ENCODE results near the gene MAP3K13. TPM values are rescaled to one million over a fixed set of nuclear protein-coding genes. Genes with fewer than 3 reads are reported as not detected.
"Not testable (repeated sequence)": the region's sequence is repeated elsewhere in the genome, so short reads cannot be mapped to it uniquely, and the experiment has no call there.

MAP3K13 gene
- total RNA-seq, 1 experiment from 2014 or later: 47.7 TPM

DNA sequence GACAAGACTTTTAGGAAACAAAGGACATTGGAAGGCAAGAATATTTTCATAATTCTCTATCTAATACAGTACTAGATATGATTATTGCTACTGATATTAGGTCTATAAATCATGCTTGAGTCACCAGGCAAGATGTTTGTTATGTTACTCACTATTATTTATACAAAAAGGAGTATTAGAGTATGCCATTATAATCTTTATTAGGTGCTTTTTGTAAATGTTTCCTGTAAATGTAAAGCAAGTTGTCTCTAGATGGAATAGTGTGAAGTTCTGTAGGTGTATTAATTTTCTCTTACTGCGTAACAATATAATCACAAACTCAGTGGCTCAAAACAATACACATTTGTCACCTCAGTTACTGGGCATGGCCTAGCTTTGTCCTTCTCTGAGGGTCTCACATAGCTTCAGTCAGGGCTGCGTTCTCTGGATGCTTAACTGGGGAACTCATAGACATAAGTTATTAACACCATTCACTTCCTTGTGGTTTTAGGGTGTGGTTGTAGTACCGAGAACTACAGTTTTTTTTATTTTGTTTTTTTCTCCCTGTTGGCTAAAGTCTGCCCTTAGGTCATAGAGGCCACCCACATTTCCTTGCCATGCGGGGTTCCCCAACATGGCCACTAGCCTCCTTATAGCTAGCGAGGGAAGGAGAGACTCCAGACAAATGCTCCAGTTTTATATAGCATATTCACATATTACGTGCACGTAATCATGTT lies 20.3 kb upstream of the MAP3K13 start:
- no peak for DNase-seq (ENCODE audit: low spot score)

DNA sequence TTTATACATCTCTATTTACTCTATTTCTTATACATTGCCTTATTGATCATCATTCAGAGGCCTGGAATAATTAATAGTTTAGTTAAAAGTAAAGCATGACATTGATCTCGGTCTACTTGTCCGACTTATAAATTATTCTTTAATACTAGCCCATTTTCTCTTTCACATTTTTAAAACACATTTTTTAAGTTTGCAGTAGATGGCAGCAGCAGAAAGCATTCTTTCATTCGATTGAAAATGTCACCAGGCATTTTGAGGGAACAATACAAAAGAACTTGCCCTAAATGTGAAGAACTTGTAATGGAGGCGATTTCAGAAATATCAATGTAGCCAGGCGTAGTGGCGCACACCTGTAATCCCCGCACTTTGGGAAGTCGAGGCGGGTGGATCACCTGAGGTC lies 15.5 kb upstream of the MAP3K13 start:
- DNase-seq (ENCODE audit: low spot score): no peak

DNA sequence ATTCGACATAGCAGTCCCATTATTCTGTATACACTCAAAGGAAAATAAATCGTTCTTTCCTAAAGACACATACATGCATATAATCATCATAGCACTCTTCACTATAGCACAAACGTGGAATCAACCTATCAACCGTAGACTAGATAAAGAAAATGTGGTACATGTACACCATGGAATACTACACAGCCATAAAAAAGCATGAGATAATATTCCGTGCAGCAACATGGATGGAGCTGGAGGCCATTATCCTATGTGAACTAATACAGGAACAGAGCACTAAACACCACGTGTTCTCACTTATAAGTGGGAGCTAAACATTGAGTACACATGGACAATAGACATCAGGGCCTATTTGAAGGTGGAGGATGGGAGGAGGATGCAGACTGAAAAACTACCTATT lies 12.1 kb upstream of the MAP3K13 start:
- no peak for DNase-seq (ENCODE audit: low spot score)

DNA sequence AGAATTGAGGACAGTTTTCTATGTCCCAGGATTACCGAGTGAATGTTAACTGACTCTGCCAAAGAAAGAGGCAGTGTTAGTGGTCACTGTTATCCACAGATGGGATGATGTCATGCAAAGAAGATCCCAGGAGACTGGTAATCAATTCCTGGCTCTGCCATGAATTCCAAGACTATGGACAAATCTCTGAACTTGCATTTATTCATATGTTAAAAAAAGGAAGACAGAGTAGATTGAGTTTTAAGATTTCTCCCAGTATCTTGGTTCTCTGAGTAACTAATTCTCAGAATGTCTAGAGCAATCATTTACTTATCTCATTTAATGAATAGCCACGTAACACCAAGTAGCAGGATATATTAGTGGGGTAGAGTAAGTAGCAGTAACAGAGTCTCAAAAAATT lies 11.5 kb upstream of the MAP3K13 start:
- DNase-seq (ENCODE audit: low spot score): no peak

DNA sequence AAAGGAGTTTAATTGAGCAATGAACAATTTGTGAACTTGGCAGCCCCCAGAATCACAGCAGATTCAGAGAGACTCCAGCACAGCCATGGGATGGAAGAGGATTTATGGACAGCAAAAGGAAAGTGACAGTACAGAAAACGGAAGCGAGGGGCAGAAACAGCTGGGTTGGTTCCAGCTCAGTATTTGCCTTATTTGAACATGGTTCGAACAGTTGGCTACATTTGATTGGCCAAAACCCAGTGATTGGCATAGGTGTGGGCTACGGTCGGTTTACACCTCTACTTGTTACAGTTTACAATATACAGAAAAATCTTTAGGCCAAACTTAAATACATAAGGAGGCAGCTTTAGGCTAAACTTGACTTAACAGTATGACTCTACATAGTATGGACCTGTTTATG lies 9.7 kb upstream of the MAP3K13 start:
- DNase-seq (ENCODE audit: low spot score): no peak

DNA sequence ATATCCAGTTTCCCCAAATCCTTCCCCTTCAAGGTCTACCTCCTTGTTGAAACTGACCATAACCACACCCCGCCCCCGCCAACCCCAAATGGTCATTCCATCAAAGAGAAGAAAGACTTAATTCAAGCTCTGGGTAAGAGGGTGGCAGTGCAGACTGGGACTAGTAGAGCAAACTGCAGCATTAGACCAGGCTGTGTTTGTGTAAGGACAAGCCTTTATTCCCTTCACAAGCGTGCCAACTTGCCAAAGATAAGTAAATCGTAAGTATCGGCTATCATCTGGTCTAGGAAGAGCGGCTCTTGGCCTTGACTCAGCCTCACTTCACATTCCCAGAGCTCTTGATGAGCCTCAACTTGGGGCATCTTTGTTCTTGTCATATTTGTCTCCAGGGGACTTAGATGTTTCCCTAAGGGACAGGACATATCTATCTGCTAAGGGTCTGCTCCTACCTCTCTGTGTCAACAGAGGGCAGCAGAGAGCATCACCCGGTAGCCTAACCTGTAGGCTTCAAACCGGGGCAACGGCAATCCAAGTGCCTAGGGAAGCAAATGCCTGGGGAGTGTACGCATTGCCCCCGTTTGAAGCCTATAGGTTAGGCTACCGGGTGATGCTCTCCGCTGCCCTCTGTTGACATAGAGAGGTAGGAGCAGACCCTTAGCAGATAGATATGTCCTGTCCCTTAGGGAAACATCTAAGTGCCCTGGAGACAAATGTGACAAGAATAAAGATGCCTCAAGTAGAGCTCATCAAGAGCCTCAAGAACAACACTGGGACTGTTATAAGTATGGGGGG lies 8.9 kb upstream of the MAP3K13 start:
- DNase-seq (ENCODE audit: low spot score): peak; percentile 80

DNA sequence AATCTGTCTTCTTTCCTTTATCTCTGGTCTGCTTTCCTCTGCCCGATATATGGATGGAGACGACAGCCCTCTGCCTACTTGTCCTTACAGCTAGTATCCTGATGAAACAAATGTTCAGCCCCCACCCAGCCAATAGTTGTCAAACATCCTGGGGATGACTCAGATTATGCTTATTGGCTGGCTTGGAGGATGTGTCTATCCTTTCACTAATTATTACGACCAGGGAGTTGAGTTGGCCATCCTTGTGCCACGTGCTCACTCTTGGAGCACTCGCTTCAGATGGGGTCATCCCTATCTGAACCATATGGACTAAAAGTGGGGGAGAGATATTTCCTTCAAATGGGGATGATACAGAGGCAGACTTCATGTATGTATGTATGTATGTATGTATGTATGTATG lies 6.4 kb upstream of the MAP3K13 start:
- DNase-seq (ENCODE audit: low spot score): no peak

DNA sequence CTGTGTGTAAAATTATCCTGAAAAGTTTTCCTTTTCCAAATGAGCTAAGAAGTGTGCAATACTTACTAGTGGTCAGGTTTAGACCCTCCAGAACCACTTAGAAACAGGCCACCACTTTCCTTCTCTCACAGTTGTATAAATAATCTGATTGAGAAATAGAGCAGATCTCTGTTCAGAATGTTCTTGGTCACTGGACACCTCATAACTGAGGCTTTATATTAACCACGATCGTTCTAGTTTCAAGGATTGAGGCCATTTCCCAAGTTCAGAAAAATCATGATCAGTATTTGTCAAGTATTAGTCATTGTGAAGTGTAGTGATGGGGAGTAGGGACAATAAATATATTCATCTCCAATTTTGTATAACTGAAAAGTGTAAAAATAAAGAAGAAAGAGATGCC lies 1.0 kb upstream of the MAP3K13 start:
- no peak for DNase-seq (ENCODE audit: low spot score)

DNA sequence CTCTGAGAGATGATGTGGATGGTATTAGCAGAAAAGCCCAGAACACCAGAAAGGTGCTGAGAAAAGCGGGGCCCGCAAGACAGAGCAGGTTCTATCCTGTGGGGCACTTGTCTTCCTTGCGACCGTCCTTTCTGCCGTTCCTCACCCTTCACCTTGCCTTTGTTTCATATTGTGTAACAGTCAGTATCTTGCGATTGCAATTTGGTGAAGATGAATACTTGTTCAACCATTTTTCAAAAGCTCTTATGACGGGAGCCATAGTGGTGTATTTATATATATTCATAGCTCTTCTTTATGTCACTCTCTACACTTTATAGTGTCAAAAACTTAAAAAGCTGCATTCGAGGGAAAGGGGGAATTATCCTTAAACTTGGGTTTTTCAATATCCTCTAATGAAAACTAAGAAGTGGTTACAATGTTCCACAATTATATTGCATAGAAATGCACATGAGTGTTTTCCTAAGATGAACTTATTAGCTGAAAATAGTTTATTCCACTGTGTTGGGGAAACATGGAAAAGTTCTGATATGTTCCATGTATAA lies 797 bp downstream of the MAP3K13 start:
- no peak for DNase-seq (ENCODE audit: low spot score)

DNA sequence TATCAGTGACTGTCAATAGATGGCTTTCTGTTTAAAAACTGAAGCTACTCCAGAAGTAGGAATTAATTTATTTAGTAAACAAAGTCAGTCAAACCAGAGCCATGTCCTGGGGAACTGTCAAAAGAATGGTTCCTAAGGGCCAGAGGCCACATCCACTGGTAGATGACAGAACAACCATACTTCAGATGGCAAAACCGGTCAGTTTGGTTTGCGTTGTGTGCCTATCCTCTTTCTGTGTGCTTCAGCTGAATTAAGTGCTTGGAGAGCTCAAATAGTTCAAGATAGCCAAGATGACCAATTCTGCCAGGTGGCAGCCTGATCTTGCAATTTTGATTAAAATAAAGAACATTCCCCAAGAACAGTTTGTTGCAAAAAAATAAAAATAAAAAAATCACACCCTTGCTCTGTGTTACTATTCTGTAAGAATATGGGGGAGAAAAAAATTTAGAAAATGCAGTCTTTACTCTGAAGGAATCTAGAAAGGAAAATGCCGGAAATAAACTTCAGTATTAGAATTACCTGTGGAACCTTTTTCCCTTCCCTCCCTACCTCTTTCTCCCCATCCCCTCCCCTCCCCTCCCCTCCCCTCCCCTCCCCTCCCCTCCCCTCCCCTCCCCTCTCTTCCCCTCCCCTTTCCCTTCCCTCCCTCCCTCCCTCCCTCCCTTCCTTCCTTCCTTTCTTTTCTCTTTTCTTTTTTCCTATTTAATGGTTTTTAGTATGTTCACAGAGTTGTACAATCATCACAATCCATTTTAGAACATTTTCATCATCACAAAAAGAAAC lies 2.5 kb downstream of the MAP3K13 start:
- no peak for DNase-seq (ENCODE audit: low spot score)

DNA sequence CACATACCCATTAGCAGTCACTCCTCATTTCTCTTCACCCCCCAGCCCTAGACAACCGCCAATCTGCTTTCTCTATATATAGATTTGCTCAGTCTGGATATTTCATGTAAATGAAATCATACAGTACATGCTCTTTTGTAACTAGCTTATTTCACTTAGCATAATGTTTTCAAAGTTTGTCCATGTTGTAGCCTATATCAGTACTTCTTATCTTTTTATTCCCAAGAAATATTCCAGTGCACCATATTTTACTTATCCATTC lies 3.1 kb downstream of the MAP3K13 start:
- no peak for DNase-seq (ENCODE audit: low spot score)

DNA sequence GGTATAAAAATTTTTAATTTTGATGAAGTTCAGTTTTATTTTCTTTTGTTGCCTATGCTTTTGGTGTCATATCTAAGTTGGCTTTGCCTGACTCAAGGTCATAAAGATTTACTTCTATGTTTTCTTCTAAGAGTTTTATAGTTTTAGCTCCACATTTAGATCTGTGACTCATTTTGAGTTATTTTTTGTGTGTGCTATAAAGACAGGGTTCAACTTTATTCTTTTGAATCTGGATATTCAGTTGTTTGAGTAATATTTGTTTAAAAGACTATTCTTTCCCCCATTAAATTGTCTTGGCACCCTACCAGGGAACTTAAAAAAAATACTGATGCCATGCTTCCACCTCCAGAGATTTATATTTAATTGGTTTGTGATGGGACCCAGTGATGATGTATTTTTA lies 4.0 kb downstream of the MAP3K13 start:
- no peak for DNase-seq (ENCODE audit: low spot score)

DNA sequence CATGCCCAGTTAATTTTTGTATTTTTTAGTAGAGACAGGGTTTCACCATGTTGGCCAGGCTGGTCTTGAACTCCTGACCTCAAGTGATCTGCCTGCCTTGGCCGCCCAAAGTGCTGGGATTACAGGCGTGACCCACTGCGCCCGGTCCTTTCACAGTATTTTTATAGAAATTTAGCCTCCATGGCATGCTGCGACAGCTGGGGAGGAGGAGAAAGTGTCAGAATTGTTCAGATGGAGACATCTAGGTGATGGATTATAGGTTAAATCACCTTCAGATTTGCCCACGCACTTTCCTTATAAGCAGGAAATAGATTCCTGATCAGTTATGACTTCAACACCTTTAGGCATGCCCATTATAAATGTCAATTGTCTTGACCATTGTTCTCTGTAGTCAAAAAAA lies 7.4 kb downstream of the MAP3K13 start:
- DNase-seq (ENCODE audit: low spot score): not testable (repeated sequence)

DNA sequence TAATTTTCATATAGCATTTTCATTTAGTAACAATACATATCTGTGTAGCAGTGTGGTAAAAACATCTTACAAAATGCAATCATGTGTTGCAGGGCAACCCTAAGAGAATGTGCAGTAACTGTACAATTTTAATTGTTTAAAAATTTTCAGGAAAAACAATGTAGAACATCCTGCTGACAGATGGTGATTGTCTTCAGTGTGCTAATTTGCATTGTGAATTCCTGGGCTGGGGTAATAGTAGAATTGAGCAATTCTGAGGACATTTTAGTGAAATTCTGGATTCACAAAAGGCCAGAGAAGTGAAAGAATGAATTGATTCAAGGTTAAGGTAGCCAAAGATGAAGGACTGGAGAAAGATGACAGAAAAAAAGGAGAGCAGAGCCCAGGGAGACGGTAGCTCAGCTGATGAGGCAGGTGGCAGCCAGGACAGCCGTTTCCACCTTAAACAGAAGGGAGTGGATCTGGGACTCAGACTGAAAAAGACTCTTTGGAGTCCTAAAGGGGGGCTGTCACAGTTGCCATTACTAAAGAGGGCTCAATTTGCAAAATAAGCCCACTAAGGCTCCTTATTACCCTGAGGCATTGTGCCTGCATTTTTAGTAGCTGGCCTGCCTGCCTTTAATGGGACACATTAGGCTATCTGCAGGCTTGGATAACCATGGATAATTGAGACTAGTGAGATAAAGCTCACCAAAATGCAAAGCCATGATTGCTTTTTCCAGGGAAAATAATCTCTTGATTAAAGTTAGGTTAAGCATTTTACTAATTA lies 8.6 kb downstream of the MAP3K13 start:
- DNase-seq (ENCODE audit: low spot score): no peak

DNA sequence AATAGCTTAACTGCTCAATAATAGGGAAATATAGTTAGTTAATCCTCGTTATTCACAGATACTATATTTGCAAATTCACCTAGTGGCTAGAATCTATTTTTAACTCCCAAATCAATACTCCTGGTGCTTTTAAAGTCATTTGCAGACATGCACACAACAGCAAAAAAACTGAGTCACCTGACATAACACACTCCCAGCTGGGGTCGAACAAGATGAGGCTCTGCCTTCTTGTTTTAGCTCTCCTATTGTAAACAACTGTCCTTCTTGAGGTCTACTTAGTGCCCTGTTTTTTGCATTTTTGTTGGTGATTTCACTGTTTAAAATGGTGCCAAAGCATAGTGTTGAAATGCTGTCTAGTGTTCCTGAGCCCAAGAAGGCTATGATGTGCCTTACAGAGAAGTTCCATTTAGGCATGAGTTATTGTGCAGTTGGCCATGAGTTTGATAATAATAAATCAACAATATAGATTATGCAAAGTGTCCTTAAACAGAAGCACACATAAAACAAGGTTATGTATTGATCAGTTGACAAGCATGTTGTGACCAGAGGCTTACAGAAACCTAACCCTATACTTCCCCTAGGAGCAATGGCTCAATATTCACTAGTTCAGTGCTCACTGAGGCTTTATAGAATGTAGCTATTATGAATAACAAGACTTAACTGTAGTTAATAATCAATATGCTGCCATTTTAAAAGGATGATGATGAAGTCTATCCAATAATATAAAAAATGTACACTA lies 18.6 kb downstream of the MAP3K13 start:
- DNase-seq (ENCODE audit: low spot score): no peak

DNA sequence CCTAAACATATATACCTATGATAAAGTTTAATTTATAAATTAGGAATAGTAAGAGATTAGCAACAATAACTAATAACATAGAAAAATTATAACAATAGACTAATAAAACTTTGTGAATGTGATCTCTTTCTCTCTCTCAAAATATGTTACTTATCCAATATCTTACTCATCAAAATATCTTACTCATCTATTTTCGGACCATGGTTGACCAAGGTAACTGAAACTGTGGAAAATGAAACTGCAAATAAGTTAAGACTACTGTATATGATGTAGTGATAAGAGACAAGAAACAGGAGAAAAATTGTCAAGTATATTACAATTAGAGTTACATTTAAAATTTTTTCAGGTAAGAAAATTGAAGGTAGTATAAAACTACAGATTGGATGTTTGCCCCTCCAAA lies 19.2 kb downstream of the MAP3K13 start:
- DNase-seq (ENCODE audit: low spot score): no peak

DNA sequence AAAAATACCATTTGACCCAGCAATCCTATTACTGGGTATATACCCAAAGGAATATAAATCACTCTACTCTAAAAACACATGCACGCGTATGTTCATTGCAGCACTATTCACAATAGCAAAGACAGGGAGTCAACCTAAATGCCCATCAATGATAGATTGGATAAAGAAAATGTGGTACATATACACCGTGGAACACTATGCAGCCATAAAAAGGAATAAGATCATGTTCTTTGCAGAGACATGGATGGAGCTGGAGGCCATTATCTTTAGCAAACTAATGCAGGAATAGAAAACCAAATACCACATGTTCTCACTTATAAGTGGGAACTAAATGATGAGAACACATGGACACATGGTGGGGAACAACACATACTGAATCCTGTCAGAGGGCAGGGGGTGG lies 23.6 kb downstream of the MAP3K13 start:
- DNase-seq (ENCODE audit: low spot score): not testable (repeated sequence)

DNA sequence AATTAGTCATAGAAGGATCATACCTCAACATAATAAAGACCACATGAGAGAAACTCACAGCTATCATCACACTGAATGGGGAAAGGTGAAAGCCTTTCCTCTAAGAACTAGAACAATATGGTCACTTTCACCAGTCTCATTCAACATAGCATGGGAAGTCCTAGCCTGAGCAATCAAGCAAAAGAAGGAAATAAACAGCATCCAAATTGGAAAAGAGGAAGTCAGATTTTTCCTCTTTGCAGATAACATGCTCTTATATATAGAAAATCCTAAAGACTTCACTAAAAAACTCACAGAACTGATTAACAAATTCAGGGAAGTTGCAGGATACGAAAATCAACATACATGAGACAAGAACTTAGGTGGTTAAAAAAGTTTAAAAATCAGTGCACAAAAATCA lies 24.7 kb downstream of the MAP3K13 start:
- DNase-seq (ENCODE audit: low spot score): no peak

DNA sequence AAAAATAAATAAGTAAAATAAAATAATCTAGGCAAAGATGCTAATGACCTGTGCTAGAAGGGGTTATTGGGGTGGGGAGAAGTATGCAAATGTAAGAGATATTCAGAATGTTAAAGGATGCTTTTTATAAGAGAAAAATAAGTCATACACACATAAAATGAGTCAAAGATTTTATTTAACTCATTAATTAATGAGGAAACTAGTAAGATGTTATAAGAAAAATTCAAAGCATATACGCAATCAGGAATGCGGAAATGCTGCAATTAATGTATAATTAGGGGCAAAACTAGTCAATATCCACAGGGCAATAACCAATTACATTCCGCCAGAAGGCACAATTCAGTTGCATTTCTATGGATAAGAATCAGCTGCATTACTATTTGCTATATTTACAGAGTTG lies 30.1 kb downstream of the MAP3K13 start:
- DNase-seq (ENCODE audit: low spot score): no peak

DNA sequence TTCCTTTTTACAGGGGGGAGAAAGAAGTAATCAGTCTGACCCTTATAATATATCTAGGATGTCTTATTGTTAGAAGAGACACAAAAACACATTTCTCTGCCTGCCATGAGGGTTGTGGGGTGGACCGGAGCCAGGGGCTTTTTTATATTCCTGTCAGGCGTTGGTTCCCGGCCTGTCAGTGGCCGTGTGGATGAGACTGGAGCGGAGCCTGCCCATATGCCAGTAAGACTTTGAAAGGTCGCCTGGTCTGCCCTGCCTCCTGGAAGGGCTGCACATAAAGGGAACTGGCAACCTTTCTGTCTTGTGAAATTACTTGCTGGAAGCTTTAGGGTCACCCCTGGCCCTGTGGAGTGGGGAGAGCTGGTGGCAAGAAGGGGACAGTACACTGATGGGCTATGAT lies 34.7 kb downstream of the MAP3K13 start:
- DNase-seq (ENCODE audit: low spot score): no peak

Measured in H4 (cell line).